Left renal pelvis (tissue), 4 donors: ENCODE results near the gene GPANK1. TPM values are rescaled to one million over a fixed set of nuclear protein-coding genes. Genes with fewer than 3 reads are reported as not detected.
A peak's percentile ranks its signal among the peaks of the same experiment; 100 is the strongest.
"Not testable (repeated sequence)": the region's sequence is repeated elsewhere in the genome, so short reads cannot be mapped to it uniquely, and the experiment has no call there.

Experiments
- DNase-seq, 4 donors: peaks; one replicate each; pipeline ENCODE4 v3.0.0-alpha.2; 2013; ENCODE audit warnings: low read depth in 4 of 4, low spot score in 3 of 4
- polyA plus RNA-seq, 4 donors: library from polyadenylated mRNA; unstranded; fragments of 120-200 nt; gene quantifications; one replicate each; pipeline ENCODE4 v1.2.1, GENCODE V29; 2013; ENCODE audit not compliant: insufficient read length in 4 of 4

The GPANK1 gene
- polyA plus RNA-seq, result 10 to 100 TPM; 16.8 to 28.9 (median 24.9) TPM

DNA sequence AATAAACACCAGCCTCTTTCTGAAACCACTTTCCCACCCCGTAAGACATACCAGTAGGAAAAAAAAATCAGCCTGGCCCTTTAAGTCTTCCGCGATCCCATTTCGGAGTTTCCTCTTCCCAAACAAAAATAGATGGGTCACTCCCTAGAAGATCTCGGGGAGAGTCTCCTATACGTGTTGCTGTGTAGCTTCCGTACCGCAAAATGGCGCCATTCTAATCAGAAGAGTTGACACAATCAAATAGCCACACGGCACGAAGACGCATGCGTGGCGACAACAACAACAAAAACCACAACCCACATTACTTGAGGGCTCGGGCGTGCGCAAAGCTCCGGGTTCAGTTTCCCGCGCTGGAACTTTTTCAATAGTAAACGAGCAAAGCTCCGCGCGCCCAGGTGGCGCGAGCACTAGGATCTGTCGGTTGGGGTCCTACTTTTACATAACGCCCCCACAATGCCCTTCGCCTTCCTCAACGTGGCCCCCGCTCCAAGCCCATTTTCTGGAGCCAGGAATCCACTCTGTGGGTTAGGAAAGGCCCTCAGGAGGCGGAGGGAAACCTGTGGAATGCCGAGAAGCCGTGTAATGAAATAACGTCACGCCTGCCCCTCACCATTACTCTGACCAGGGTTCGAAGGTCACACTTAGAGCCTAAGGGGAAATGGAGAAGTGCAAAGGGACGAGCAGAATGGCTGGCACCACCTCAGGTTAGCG is at the start of gene GPANK1:
Gene GPANK1 (minus strand): TSS at position 208 of the 711 bp plus-strand sequence. CDS start 519 bp downstream, outside the sequence.
- peak; percentile 87 to 89 (median 88) for DNase-seq

DNA sequence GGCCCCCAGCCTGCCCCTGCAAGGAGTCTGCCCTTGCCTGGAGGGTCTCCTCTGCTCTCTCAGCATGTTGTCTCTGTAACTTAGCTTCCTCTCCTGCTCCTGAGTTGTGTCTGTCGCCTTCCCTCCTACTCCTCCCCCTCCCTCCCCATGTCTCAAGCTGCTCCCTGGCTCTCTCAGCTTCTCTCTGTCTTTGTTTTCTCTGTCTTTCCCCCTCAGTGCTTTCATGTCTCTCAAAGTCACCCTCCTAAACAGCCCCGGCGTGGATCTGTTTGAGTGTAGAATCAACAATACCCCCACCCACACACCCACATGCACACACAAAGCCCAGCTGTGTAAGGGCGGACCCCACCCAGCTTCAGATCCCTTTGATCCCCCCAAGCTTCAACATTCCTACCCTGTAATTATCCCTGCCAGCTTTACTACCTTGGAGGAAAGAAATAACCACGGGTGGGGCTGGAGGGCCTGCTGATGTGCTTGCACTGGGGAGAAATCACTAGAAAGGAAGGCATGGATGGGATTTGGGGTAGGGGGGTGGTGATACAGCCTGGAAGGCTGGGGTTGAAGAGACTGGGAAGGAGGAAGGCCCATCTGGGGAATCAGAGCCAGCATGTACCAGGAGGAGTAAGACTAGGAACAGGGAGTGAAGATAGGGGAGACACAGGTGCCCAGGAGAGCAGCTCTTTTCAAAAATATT is 49.3 kb upstream of the GPANK1 start:
- no peak for DNase-seq

GRCh38 chr6:31713465-31713864 is 48.7 kb upstream of the GPANK1 start:
- no peak for DNase-seq

GRCh38 chr6:31712296-31712695 is 47.5 kb upstream of the GPANK1 start:
- DNase-seq, result no peak

DNA sequence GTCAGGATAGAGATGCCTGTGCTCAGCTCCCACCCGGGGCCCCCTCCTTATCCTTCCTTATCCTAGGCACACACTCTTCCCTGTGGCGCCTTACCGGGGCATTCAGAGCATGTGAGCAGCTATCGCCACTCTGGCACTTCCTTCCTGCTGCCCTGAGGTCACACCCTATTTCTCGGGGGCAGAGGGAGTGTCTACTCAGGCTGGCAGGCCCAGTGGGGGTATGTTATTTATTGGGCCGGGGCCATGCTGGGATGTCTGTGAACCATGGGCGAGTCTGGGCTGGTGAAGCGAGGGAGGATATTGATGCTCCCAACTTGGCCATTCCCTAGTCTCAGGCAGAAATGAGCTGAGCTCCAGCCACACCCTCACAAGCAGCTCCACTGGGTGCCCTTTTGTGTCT is 46.4 kb upstream of the GPANK1 start:
- no peak for DNase-seq

- DNase-seq, result no peak
Measured at GRCh38 chr6:31710523-31711219, 45.9 kb upstream of the GPANK1 start.

GRCh38 chr6:31709157-31709556 is 44.4 kb upstream of the GPANK1 start:
- DNase-seq, result not testable (repeated sequence)

- DNase-seq, result no peak
Measured at GRCh38 chr6:31708224-31708623, 43.4 kb upstream of the GPANK1 start.

- no peak for DNase-seq
Measured at GRCh38 chr6:31707701-31708100, 42.9 kb upstream of the GPANK1 start.

DNA sequence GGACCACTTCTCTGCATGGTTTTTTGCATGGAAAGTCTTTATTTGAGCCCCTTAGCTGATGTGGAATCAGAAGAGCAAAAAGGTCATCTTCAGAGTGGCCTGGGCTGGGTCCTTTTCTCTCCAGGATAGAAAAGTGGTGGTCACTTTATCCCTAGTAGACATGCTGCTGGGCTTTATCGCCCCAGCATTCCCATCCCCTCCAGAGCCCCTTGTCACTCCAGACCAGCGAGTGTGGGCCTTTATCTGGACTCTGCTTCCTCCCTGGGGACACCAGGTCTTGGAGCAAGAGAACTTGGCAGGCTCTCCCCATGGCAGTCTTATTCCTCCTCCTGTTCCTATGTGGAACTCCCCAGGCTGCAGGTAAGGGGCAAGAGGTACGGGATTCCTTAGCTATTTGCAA is 41.8 kb upstream of the GPANK1 start, which contains the start of gene LY6G6F:
Gene LY6G6F (plus strand): TSS at position 268 of the 400 bp plus-strand sequence. CDS start 41 bp downstream, at position 309.
- DNase-seq, result no peak

DNA sequence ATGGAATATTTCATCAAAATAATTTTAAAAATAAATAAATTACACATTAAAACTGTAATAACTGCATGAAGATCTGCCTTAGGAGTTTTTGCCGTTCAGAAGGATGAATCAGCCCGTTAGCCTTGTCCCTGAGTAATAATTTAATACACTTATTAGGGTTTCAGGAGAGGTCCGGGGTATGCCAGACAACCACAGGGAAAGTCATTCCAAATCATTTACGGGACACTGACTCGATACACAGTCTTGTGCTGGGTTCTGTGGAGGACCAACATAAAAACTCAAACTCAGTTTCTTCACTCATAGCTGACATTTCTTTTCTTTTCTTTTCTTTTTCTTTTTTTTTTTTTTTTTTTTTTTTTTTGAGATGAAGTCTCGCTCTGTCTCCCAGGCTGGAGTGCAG is 41.1 kb upstream of the GPANK1 start:
- DNase-seq, result no peak

DNA sequence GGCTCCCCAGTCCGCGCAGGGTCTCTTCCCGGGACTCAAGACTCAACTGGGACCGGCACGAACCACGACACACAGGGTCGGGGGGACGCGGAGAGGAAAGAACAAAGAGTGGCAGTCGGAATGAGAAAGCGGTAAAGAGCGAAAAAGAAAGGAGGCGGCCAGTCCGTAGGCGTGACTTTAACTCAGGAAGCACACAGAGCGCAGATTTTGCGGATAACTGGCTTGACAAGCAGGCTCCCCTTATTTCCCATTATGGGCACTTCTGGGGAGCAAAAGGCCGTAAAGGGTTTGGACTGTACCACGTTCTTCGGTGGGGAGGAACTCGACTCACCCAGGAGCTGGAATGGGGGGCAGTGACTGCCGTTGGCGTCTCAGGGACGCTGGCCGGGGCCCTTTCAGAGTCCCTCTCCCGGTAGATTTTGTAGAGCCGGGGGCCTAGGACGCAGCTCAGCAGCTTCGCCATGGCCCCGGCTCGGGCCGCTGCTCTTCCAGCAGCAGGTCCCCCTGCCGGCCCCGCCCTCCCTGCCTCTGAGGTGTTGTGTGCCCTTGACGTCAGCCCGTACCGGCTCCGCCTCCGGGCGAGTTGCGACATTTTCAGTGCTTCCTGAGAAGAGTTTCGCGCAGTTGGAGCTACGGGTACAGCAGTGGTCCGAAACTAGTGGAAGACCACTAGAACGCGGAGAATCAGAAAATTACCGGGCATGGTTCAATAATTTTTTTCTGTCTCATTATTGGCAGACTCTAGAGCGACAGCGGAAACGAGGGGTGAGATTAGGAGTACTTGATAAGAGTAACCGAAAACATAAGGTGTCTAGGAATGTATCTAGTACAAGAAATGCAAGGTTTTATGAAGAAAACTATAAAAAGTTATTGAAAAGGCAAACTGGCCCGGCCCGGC is 38.3 kb upstream of the GPANK1 start, which contains the start of gene ABHD16A:
Gene ABHD16A (minus strand): TSS at position 506 of the 898 bp plus-strand sequence. CDS start 43 bp downstream, at position 463.
- peak; percentile 97 to 99 (median 98) for DNase-seq

GRCh38 chr6:31702405-31702818 is 37.6 kb upstream of the GPANK1 start:
- DNase-seq, result no peak

GRCh38 chr6:31701666-31702404 is 37.0 kb upstream of the GPANK1 start:
- no peak for DNase-seq

- no peak for DNase-seq
Measured at GRCh38 chr6:31700740-31701401, 36.1 kb upstream of the GPANK1 start.

DNA sequence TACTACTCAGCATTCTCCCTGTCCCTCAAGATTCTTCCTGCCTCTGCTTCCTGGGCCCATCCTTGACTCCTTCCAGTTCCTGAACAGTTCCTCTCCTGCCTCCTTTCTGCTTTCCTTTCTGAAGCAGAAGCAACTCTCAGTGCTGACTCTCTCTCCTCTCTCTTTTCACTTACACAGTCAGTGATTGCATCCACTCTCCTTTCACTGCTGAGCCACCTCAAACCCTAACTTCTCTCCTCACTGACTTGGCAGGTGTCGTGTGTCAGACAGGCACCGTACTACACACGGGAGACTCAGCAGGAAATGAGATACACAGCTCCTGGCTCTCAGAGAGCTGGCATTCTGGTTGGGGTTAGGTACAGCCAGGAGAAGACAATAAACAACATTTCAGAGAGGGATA is 32.8 kb upstream of the GPANK1 start:
- no peak for DNase-seq

- DNase-seq, result no peak
Measured at GRCh38 chr6:31693535-31693934, 28.7 kb upstream of the GPANK1 start.

GRCh38 chr6:31692886-31693285 is 28.1 kb upstream of the GPANK1 start:
- no peak for DNase-seq

DNA sequence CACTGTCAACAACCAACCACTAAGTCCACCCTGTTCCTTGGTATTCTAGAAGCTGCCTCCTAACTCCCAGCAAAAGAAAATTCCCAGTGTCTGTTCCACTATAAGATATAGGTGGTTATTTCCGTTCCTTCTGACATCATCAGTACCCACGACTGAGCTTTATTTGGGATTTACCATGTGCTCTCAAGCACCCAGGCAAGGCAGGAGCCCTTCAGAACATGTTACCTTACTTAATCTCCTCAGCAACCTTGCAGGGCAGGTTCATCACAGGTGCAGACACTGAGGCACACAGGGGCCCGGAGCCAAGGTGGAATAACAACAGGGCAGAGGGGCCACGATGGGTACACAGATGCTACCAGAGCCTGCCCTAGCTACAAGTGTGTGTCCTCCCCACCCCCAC is 27.6 kb upstream of the GPANK1 start:
- no peak for DNase-seq
